MG63 (cell line): ENCODE measurements around the gene MCTP1. TPM values are rescaled to one million over a fixed set of nuclear protein-coding genes. Genes with fewer than 3 reads are reported as not detected.
A peak's percentile ranks its signal among the peaks of the same experiment; 100 is the strongest.

Experiments
- DNase-seq: peaks from one replicate; pipeline ENCODE4 v3.0.0-alpha.2; 2020
- H3K27me3 ChIP-seq: fragments of 250-450 bp; sonication (Bioruptor Pico); 2 replicates; pipeline ENCODE4 v1.5.1; 2020; ENCODE audit warnings: mild to moderate bottlenecking, moderate library complexity
- H3K36me3 ChIP-seq: fragments of 250-450 bp; sonication (Bioruptor Pico); 2 replicates; pipeline ENCODE4 v1.5.1; 2020; ENCODE audit warnings: mild to moderate bottlenecking, moderate library complexity
- H3K4me3 ChIP-seq: fragments of 250-450 bp; sonication (Bioruptor Pico); 2 replicates; pipeline ENCODE4 v1.5.1; 2020; ENCODE audit warnings: mild to moderate bottlenecking, moderate library complexity
- H3K9me3 ChIP-seq: fragments of 250-450 bp; sonication (Bioruptor Pico); 2 replicates; pipeline ENCODE4 v1.5.1; 2020; ENCODE audit warnings: mild to moderate bottlenecking, moderate library complexity
- total RNA-seq: library from RNA; depleted of rRNA; stranded (reverse); fragments of >200 nt; shearing (Covaris generic); gene quantifications from 2 replicates; pipeline ENCODE4 v1.2.3, GENCODE V29; 2014; ENCODE audit warnings: low replicate concordance

The MCTP1 gene
- total RNA-seq, 1 experiment from 2014 or later, result 3.1 TPM

GRCh38 chr5:95083606-95084005 is 201.3 kb downstream of the MCTP1 start:
- no peak for DNase-seq
- H3K36me3 ChIP-seq, result no peaks in the 10 kb centered on the region
- no peaks in the 10 kb centered on the region for H3K9me3 ChIP-seq
- no peak overlapping the region for H3K4me3 ChIP-seq
- H3K27me3 ChIP-seq, result no peaks in the 10 kb centered on the region

DNA sequence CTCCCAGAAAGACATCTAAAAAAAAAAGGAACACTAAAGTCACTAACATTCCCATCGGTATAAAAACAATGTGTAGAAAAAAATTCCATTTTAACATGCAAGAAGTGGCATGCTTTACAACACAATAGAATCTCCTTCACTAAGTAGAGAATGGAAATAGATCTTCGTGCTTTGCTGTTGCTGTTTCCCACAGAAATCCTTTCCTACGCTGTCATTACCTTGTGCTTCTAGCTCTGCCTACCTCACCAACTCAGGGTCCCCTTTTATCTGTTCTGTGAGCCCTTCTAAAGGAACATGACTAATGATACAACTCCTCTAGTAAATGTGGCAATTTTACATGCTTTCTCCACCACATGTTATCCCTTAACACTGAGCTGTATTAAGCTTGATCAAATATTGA is 202.9 kb downstream of the MCTP1 start:
- DNase-seq, result no peak
- peak overlapping the region; percentile 35 for H3K4me3 ChIP-seq

GRCh38 chr5:95081500-95081960 is 203.4 kb downstream of the MCTP1 start:
- no peaks in the 10 kb centered on the region for H3K36me3 ChIP-seq
- peak overlapping the region; percentile 35 for H3K4me3 ChIP-seq
- no peaks in the 10 kb centered on the region for H3K9me3 ChIP-seq
- peak; percentile 67 for DNase-seq
- no peaks in the 10 kb centered on the region for H3K27me3 ChIP-seq

More for the DNA sequence above, 202.9 kb downstream of the MCTP1 start:
- Histone ChIP-seq H3K36me3 (no peaks in the 10 kb centered on the region), H3K9me3 (no peaks in the 10 kb centered on the region), H3K27me3 (no peaks in the 10 kb centered on the region)

GRCh38 chr5:95080441-95080840 is 204.5 kb downstream of the MCTP1 start:
- DNase-seq, result no peak
- Histone ChIP-seq H3K36me3 (no peaks in the 10 kb centered on the region), H3K4me3 (no peak overlapping the region), H3K9me3 (no peaks in the 10 kb centered on the region), H3K27me3 (no peaks in the 10 kb centered on the region)

DNA sequence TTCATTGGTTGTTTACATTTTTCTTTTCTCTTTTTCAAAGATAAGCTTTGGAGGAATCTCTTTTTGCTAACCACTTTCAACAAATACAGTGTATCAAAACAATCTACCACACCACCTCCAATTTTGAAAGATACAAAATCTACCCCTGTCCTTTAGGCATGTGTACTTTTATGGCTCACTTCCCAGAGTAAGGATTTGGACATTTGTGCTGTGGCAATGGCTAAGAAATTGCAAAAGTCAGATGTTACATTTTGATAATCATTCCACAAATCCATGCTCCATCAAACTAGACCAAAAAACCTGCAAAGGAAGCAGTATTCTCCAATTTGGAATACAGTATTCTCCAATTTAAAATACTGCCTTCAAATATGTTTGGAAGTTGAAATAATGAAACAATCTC is 204.9 kb downstream of the MCTP1 start:
- H3K4me3 ChIP-seq, result no peak overlapping the region
- H3K36me3 ChIP-seq, result no peaks in the 10 kb centered on the region
- H3K27me3 ChIP-seq, result no peaks in the 10 kb centered on the region
- DNase-seq, result no peak
- no peaks in the 10 kb centered on the region for H3K9me3 ChIP-seq

- Histone ChIP-seq H3K36me3 (no peaks in the 10 kb centered on the region), H3K27me3 (no peaks in the 10 kb centered on the region), H3K9me3 (no peaks in the 10 kb centered on the region), H3K4me3 (no peak overlapping the region)
- DNase-seq, result no peak
Observed at GRCh38 chr5:95078868-95079267, 206.0 kb downstream of the MCTP1 start.

GRCh38 chr5:95076395-95077185 is 208.3 kb downstream of the MCTP1 start:
- H3K4me3 ChIP-seq, result no peak overlapping the region
- H3K27me3 ChIP-seq, result no peaks in the 10 kb centered on the region
- no peak for DNase-seq
- H3K36me3 ChIP-seq, result no peaks in the 10 kb centered on the region
- no peaks in the 10 kb centered on the region for H3K9me3 ChIP-seq

- Histone ChIP-seq H3K27me3 (no peaks in the 10 kb centered on the region), H3K4me3 (no peak overlapping the region), H3K36me3 (no peaks in the 10 kb centered on the region), H3K9me3 (no peaks in the 10 kb centered on the region)
- DNase-seq, result no peak
Observed at GRCh38 chr5:95075111-95075510, 209.8 kb downstream of the MCTP1 start.

- no peak overlapping the region for H3K4me3 ChIP-seq
- no peaks in the 10 kb centered on the region for H3K36me3 ChIP-seq
- DNase-seq, result no peak
- no peaks in the 10 kb centered on the region for H3K27me3 ChIP-seq
- H3K9me3 ChIP-seq, result no peaks in the 10 kb centered on the region
Observed at GRCh38 chr5:95072281-95072680, 212.6 kb downstream of the MCTP1 start.

DNA sequence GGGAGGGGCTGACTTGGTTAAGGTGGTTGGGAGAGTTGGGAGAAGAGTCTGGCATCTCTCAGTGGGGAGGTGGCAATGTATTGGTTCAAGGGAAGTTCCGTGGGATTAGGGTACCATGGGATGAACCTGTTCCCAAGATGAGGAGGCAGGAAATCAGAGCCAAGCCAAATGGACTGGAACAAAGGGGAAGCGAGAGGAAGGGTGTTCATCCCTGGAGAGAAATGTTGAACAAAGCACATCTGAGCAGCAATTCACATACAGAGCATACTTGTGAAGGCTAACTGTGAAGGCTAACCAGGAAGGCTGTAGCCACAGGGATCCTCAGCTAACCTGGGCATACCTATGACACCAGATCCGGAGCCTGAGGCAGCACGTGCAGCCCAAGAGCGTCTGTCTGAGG is 214.0 kb downstream of the MCTP1 start:
- H3K27me3 ChIP-seq, result no peaks in the 10 kb centered on the region
- H3K36me3 ChIP-seq, result no peaks in the 10 kb centered on the region
- no peaks in the 10 kb centered on the region for H3K9me3 ChIP-seq
- H3K4me3 ChIP-seq, result no peak overlapping the region
- no peak for DNase-seq

DNA sequence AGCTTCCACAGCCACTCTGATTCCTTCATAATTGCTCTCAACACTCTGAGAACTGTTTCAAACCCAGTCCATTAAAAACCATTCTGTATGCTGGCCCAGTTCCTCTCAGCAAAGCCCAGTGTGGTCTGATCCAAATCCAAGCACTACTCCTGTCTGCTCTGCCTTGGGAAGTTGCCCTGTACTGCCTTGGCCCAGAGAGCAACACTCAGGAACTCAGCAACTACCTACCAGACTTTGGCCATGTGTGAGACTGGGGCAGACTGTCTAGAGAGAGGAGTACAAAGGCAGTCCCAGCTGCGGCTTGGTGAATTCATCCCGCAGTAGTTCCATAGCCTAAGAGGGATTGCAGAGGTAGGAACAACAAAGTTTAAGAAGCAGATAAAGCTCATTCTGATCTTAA is 214.4 kb downstream of the MCTP1 start:
- Histone ChIP-seq H3K36me3 (no peaks in the 10 kb centered on the region), H3K9me3 (no peaks in the 10 kb centered on the region), H3K4me3 (no peak overlapping the region), H3K27me3 (no peaks in the 10 kb centered on the region)
- DNase-seq, result no peak

DNA sequence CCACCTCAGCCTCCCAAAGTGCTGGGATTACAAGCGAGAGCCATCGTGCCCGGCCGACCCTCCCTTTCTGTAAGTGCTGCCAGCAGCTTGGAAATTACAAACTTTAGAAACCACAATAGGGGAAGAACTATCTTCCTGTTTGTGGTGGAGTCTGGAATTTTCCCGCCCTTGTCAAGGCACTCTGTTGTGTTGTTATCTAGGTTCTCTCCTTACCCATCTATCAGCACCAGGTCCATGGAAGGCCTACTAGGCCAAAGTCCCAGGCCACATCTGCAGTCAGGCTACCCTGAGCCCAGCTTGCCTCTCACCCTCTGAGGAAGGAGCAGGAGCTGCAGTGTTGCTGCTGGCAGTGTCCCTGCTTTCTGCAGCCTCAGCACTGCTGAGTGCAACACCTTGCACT is 214.9 kb downstream of the MCTP1 start:
- no peak for DNase-seq
- no peak overlapping the region for H3K4me3 ChIP-seq
- no peaks in the 10 kb centered on the region for H3K36me3 ChIP-seq
- no peaks in the 10 kb centered on the region for H3K9me3 ChIP-seq
- no peaks in the 10 kb centered on the region for H3K27me3 ChIP-seq

- no peaks in the 10 kb centered on the region for H3K9me3 ChIP-seq
- no peaks in the 10 kb centered on the region for H3K36me3 ChIP-seq
- DNase-seq, result no peak
- no peak overlapping the region for H3K4me3 ChIP-seq
- no peaks in the 10 kb centered on the region for H3K27me3 ChIP-seq
Observed at GRCh38 chr5:95069021-95069420, 215.9 kb downstream of the MCTP1 start.

DNA sequence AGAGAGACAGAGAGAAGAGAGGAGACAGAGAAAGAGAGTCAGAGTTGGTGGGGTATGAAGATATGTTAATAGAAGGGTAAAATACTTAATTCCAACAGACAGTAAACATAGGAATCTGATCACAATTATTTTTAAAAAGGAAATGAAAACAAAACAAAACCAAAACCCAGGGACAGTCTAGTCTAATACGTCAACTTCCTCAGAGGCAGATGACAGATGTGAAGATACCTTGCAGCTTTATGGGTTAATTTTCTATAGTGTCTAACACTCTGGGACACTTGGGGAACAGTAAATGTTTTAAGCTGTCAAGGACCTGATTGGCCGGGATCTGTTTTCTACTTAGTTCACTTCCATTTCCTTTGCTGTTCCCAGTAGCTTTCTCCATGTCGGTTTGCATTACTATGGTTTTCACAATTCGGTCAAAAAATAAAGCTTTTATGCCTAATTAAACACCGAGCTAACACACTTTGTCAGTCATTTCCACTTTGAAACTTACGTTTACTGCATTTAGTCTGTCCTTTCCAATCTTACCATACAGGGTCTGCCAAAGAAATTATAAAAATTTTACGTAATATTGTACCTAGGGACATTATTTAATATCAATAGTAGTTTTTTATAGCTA is 216.5 kb downstream of the MCTP1 start:
- H3K36me3 ChIP-seq, result no peaks in the 10 kb centered on the region
- no peak overlapping the region for H3K4me3 ChIP-seq
- no peaks in the 10 kb centered on the region for H3K27me3 ChIP-seq
- no peak for DNase-seq
- no peaks in the 10 kb centered on the region for H3K9me3 ChIP-seq

DNA sequence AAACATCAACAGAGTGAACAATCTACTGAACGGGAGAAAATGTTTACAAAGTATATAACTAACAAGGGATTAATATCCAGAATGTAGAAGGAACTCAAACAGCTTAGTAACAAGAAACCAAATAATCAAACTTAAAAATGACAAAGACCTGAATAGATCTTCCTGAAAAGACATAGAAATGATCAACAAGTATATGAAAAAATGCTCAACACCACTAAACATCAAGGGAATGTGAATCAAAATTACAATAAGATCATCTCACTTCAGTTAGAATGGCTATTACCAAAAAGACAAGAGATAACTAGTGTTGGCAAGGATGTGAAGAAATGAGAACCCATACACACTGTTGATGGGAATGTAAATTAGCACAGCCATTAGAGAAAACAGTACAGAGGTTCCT is 218.8 kb downstream of the MCTP1 start:
- DNase-seq, result no peak
- H3K4me3 ChIP-seq, result no peak overlapping the region
- H3K36me3 ChIP-seq, result no peaks in the 10 kb centered on the region
- H3K9me3 ChIP-seq, result no peaks in the 10 kb centered on the region
- H3K27me3 ChIP-seq, result no peaks in the 10 kb centered on the region

DNA sequence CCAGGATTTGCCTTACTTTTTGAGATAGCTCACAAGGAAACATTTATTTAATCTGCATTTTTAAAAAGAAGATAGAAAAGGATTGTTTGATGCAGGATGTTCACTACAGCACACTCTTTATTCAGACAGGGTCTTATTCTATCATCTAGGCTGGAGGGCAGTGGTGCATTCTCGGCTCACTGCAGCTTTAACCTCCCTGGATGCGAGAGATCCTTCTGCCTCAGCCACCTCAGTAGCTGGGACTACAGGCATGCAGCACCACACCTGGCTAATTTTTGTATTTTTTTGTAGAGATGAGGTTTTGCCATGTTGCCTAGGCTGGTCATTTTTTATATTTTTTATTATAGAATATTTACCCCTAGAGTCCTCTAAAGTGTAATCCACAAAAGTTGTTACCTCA is 221.4 kb downstream of the MCTP1 start:
- Histone ChIP-seq H3K27me3 (peaks cover 2% of the 10 kb centered on the region; the same call in 1 of the 2 replicates), H3K4me3 (no peak overlapping the region), H3K36me3 (no peaks in the 10 kb centered on the region), H3K9me3 (no peaks in the 10 kb centered on the region)
- DNase-seq, result no peak

GRCh38 chr5:95060098-95060497 is 224.8 kb downstream of the MCTP1 start:
- no peak overlapping the region for H3K4me3 ChIP-seq
- H3K36me3 ChIP-seq, result no peaks in the 10 kb centered on the region
- no peak for DNase-seq
- H3K9me3 ChIP-seq, result no peaks in the 10 kb centered on the region
- peaks cover 2% of the 10 kb centered on the region; the same call in 1 of the 2 replicates for H3K27me3 ChIP-seq

DNA sequence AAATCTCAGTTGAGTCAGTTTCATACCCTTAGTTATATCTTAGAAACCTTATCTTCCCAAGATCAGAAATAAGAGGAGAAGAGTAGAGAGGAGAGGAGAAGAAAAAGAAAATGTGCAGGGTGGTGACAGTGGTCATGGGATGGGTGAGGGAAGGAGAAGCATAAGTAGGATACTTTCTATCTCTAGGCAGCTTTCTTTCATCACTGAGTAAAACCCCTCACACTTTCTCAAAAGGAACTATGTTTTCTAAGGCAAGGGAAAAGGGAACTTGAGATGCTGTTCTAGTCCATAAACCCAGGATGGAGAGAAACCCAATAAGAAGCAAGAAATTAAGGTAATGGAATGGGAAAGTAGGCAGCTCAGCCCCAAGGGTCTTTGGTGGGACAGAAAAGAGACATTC is 225.3 kb downstream of the MCTP1 start:
- H3K9me3 ChIP-seq, result no peaks in the 10 kb centered on the region
- no peak for DNase-seq
- H3K27me3 ChIP-seq, result peaks cover 2% of the 10 kb centered on the region; the same call in 1 of the 2 replicates
- H3K4me3 ChIP-seq, result no peak overlapping the region
- H3K36me3 ChIP-seq, result no peaks in the 10 kb centered on the region
